K562 (cell line): ENCODE measurements around the gene MRPL16. TPM values are rescaled to one million over a fixed set of nuclear protein-coding genes. Genes with fewer than 3 reads are reported as not detected.
A peak's percentile ranks its signal among the peaks of the same experiment; 100 is the strongest.

Experiments used
- BCOR ChIP-seq: fragments of 450-650 bp; IDR thresholded peaks from 2 replicates; pipeline ENCODE4 v1.6.1; 2016
- BMI1 ChIP-seq: fragments of 150-350 bp; IDR thresholded peaks from 2 replicates; pipeline ENCODE4 v1.6.1; 2014; ENCODE audit warnings: low read length
- CBFA2T3 ChIP-seq: fragments of 450-650 bp; IDR thresholded peaks from 2 replicates; pipeline ENCODE4 v1.6.1; 2017
- CEBPG ChIP-seq, 3 experiments: fragments of 200-800 bp in 1 of 3; sonication (Bioruptor generic) in 1 of 3; sonication (generic) in 1 of 3; formaldehyde crosslinking in 1 of 3; IDR thresholded peaks in 2 of 3; conservative IDR thresholded peaks in 1 of 3; 2 replicates each; pipeline versions ENCODE4 v1.6.1 to v1.8.0; 2016 to 2022; ENCODE audit warnings: missing compliant biosample characterization in 2 of 3, missing genetic modification characterization in 2 of 3, mild to moderate bottlenecking in 1 of 3, missing genetic modification reagents in 1 of 3
- ETS2 ChIP-seq: IDR thresholded peaks from 2 replicates; pipeline ENCODE4 v1.6.1; 2016; ENCODE audit warnings: borderline replicate concordance, missing genetic modification characterization, mild to moderate bottlenecking, moderate library complexity, missing compliant biosample characterization; ENCODE audit not compliant: poor library complexity, severe bottlenecking
- HEY1 ChIP-seq: fragments of 250-450 bp; sonication (Bioruptor Pico); IDR thresholded peaks from 2 replicates; pipeline ENCODE4 v1.5.0; 2020; ENCODE audit warnings: mild to moderate bottlenecking, moderate library complexity, borderline replicate concordance
- HNRNPLL ChIP-seq: fragments of 200-400 bp; formaldehyde crosslinking; IDR thresholded peaks from 2 replicates; pipeline ENCODE4 v1.6.1; 2017; ENCODE audit warnings: low read length, low read depth, mild to moderate bottlenecking; ENCODE audit not compliant: poor library complexity, severe bottlenecking
- MAZ ChIP-seq, 2 experiments: fragments of 450-650 bp in 1 of 2; sonication (generic) in 1 of 2; formaldehyde crosslinking; IDR thresholded peaks in 1 of 2; conservative IDR thresholded peaks in 1 of 2; 2 replicates each; pipeline versions ENCODE4 v1.4.0 to v1.5.0; 2020; ENCODE audit warnings: mild to moderate bottlenecking in 1 of 2, missing genetic modification reagents in 1 of 2
- NCOA2 ChIP-seq, 2 experiments: fragments of 450-650 bp; IDR thresholded peaks; 2 replicates each; pipeline ENCODE4 v1.6.1; 2018; ENCODE audit warnings: mild to moderate bottlenecking in 2 of 2, moderate library complexity in 1 of 2; ENCODE audit not compliant: partially characterized antibody in 2 of 2
- PHF21A ChIP-seq: fragments of 450-650 bp; IDR thresholded peaks from 2 replicates; pipeline ENCODE4 v1.6.1; 2017; ENCODE audit warnings: low read depth, borderline replicate concordance
- PYGO2 ChIP-seq: fragments of 450-650 bp; IDR thresholded peaks from 2 replicates; pipeline ENCODE4 v1.6.1; 2016; ENCODE audit warnings: mild to moderate bottlenecking, missing genetic modification characterization, moderate library complexity, missing compliant biosample characterization
- RBM34 ChIP-seq: fragments of 200-400 bp; formaldehyde crosslinking; IDR thresholded peaks from 2 replicates; pipeline ENCODE4 v1.6.1; 2018; ENCODE audit warnings: low read length, borderline replicate concordance; ENCODE audit not compliant: insufficient read depth
- SLC30A9 ChIP-seq: fragments of 250-450 bp; sonication (Bioruptor Pico); IDR thresholded peaks from 2 replicates; pipeline ENCODE4 v1.8.0; 2022; ENCODE audit warnings: mild to moderate bottlenecking, moderate library complexity
- SMARCB1 ChIP-seq: IDR thresholded peaks from 2 replicates; pipeline ENCODE4 v1.6.1; 2011; ENCODE audit warnings: improper control_type of control experiment, low read depth; ENCODE audit not compliant: insufficient read length
- SNRNP70 ChIP-seq: fragments of 200-400 bp; formaldehyde crosslinking; optimal IDR thresholded peaks from 2 replicates; pipeline ENCODE3; 2017; ENCODE audit warnings: low read depth, low read length
- SUPT5H ChIP-seq: fragments of 450-650 bp; IDR thresholded peaks from 2 replicates; pipeline ENCODE4 v1.6.1; 2016
- ZFPM2 ChIP-seq: fragments of 250-450 bp; sonication (Bioruptor Pico); IDR thresholded peaks from 2 replicates; pipeline ENCODE4 v1.5.1; 2022; ENCODE audit warnings: mild to moderate bottlenecking
- ZFX ChIP-seq: sonication (generic); formaldehyde crosslinking; IDR thresholded peaks from 2 replicates; pipeline ENCODE4 v1.8.0; 2022; ENCODE audit warnings: mild to moderate bottlenecking, missing genetic modification reagents, moderate library complexity
- ZNF184 ChIP-seq: sonication (generic); formaldehyde crosslinking; IDR thresholded peaks from 2 replicates; pipeline ENCODE4 v1.5.0; 2020; ENCODE audit warnings: missing genetic modification reagents
- ZNF586 ChIP-seq: fragments of 450-650 bp; formaldehyde crosslinking; conservative IDR thresholded peaks from 2 replicates; pipeline ENCODE4 v1.4.0; 2020; ENCODE audit warnings: mild to moderate bottlenecking, moderate library complexity
- polyA plus RNA-seq, 8 experiments: library from polyadenylated mRNA; depleted of rRNA in 4 of 8; stranded (reverse) in 5 of 8; unstranded in 3 of 8; fragments of >200 nt; fragmentation: Nextera tagmentation in 2 of 8; fragmentation: Illumina TruSeq in 1 of 8; extraction: Ambion mirVana in 2 of 8; extraction: Trizol in 1 of 8; gene quantifications; 2 replicates each; pipeline versions ENCODE4 v1.2.1 to v1.2.3, GENCODE V29; 2011 to 2014; ENCODE audit warnings: inconsistent platforms in 1 of 8, missing spikeins in 1 of 8
- total RNA-seq, 7 experiments: library from RNA; depleted of rRNA in 6 of 7; stranded (reverse); fragments of >200 nt in 6 of 7; fragmentation: Illumina TruSeq in 2 of 7; extraction: Trizol in 2 of 7; gene quantifications; 2 replicates each; pipeline versions ENCODE4 v1.2.1 to v1.2.3, GENCODE V29; 2011 to 2021; ENCODE audit warnings: low replicate concordance in 1 of 7
- TF ChIP-seq, protein P1 (sequence below): sonication (generic); formaldehyde crosslinking; IDR thresholded peaks from 2 replicates; pipeline ENCODE4 v1.8.0; 2023; ENCODE audit warnings: mild to moderate bottlenecking, missing genetic modification reagents

MRPL16 gene
- total and polyA plus RNA-seq, 9 of the 15 experiments (the other 6 are each of a cell fraction or from before 2014, with no cell fraction given): 63.3 to 209 (median 157) TPM

DNA sequence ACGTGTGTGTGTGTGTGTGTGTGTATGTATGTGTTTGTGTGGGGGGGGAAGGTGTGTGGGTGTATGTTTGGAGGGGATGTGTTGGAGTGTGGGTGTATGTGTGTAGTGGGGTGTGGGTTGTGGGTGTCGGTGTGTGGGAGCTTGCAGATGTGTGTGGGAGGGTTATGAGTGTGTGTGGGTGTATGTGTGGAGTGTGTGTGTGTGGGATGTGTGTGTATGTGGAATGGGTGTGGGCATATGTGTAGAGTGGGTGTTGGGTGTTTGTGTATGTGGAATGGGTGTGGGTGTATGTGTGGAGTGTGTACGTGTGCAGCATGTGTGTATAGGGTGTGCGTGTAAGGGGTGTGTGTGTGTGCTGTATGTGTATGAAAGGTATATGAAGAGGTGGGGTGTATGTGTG lies 40.8 kb downstream of the MRPL16 start (continued):
- no peak for TF ChIP-seq RBM34
- no peak for TF ChIP-seq BCOR
- TF ChIP-seq PHF21A: no peak
- TF ChIP-seq CEBPG (CRISPR knock-in tag; IDR thresholded peaks at IDR 0.05): no peak
- TF ChIP-seq CEBPG (tag; conservative IDR thresholded peaks at IDR 0.05 in 1 of 2, IDR thresholded peaks at IDR 0.05 in 1 of 2): no peak
- TF ChIP-seq SMARCB1: no peak
- TF ChIP-seq SLC30A9 (CRISPR knock-in tag): no peak
- TF ChIP-seq HNRNPLL: no peak
- TF ChIP-seq ZFX (CRISPR knock-in tag): no peak
- TF ChIP-seq, protein P1, sequence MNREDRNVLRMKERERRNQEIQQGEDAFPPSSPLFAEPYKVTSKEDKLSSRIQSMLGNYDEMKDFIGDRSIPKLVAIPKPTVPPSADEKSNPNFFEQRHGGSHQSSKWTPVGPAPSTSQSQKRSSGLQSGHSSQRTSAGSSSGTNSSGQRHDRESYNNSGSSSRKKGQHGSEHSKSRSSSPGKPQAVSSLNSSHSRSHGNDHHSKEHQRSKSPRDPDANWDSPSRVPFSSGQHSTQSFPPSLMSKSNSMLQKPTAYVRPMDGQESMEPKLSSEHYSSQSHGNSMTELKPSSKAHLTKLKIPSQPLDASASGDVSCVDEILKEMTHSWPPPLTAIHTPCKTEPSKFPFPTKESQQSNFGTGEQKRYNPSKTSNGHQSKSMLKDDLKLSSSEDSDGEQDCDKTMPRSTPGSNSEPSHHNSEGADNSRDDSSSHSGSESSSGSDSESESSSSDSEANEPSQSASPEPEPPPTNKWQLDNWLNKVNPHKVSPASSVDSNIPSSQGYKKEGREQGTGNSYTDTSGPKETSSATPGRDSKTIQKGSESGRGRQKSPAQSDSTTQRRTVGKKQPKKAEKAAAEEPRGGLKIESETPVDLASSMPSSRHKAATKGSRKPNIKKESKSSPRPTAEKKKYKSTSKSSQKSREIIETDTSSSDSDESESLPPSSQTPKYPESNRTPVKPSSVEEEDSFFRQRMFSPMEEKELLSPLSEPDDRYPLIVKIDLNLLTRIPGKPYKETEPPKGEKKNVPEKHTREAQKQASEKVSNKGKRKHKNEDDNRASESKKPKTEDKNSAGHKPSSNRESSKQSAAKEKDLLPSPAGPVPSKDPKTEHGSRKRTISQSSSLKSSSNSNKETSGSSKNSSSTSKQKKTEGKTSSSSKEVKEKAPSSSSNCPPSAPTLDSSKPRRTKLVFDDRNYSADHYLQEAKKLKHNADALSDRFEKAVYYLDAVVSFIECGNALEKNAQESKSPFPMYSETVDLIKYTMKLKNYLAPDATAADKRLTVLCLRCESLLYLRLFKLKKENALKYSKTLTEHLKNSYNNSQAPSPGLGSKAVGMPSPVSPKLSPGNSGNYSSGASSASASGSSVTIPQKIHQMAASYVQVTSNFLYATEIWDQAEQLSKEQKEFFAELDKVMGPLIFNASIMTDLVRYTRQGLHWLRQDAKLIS (CRISPR knock-in tag): no peak
- no peak for TF ChIP-seq MAZ (CRISPR knock-in tag; conservative IDR thresholded peaks at IDR 0.05 in 1 of 2, IDR thresholded peaks at IDR 0.05 in 1 of 2)
- no peak for TF ChIP-seq HEY1 (CRISPR knock-in tag)
- TF ChIP-seq ZNF586 (CRISPR knock-in tag): no peak
- no peak for TF ChIP-seq BMI1
- 0 out of 2 replicates have a peak, but pooled peaks have one; percentile 21 for TF ChIP-seq SUPT5H
- no peak for TF ChIP-seq NCOA2 (IDR thresholded peaks at IDR 0.05; ENCODE audit: partially characterized antibody in 2 of 2)
- TF ChIP-seq SNRNP70: no peak
- no peak for TF ChIP-seq PYGO2 (tag)
- no peak for TF ChIP-seq ZNF184 (CRISPR knock-in tag)
- TF ChIP-seq CBFA2T3: 0 out of 2 replicates have a peak, but pooled peaks have one; percentile 14
- TF ChIP-seq ZFPM2 (CRISPR knock-in tag): no peak
- no peak for TF ChIP-seq ETS2
